OCI-LY7 (cell line): ENCODE data around the gene CLCF1.

Experiments used
- CTCF ChIP-seq: fragments of 200-600 bp; sonication (generic); conservative IDR thresholded peaks from 2 replicates; pipeline ENCODE4 v1.5.1; 2014; ENCODE audit warnings: mild to moderate bottlenecking, antibody characterized with exemption, low read length, moderate library complexity, mixed read lengths
- EZH2phosphoT487 ChIP-seq: fragments of 200-600 bp; sonication (generic); IDR thresholded peaks from 2 replicates; pipeline ENCODE4 v1.6.1; 2018; ENCODE audit warnings: low read depth, borderline replicate concordance, mild to moderate bottlenecking, mixed run types, antibody characterized with exemption, low read length, moderate library complexity, mixed read lengths

- no peak for TF ChIP-seq EZH2phosphoT487
- no peak for TF ChIP-seq CTCF
Observed at GRCh38 chr11:67397536-67397935, 24.1 kb upstream of the CLCF1 start.
